Renal cortical epithelial cell (primary cell): Measurements from ENCODE around the gene MSANTD2. TPM values are rescaled to one million over a fixed set of nuclear protein-coding genes. Genes with fewer than 3 reads are reported as not detected.

Experiments used
- DNase-seq: peaks from one replicate; pipeline ENCODE4 v3.0.0-alpha.2; 2011; ENCODE audit warnings: low read depth
- total RNA-seq: library from RNA; depleted of rRNA; stranded (reverse); fragments of >200 nt; gene quantifications from 2 replicates; pipeline ENCODE4 v1.2.3, GENCODE V29; 2014

Gene MSANTD2
- total RNA-seq, 1 donor from 2014 or later: 10.8 TPM

DNA sequence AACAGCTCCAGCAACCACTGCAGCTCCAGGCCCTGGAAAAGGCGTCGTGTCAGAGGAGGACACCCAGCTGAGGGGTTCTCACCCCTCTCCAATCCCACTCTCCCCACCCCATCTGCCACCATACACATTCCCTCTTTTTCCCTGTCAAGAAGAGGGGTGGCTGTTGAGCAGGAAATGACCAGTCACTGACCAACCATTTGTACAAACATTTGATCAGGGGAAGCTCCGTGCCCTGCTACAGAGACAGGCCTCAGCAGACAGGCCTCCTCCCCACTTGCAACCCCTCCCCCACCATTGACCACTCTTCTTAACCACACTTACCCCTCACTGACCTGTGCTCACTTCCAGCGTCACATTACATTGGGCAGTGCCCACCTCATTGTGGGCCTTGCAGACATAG lies 45.9 kb downstream of the MSANTD2 start:
- DNase-seq: no peak

DNA sequence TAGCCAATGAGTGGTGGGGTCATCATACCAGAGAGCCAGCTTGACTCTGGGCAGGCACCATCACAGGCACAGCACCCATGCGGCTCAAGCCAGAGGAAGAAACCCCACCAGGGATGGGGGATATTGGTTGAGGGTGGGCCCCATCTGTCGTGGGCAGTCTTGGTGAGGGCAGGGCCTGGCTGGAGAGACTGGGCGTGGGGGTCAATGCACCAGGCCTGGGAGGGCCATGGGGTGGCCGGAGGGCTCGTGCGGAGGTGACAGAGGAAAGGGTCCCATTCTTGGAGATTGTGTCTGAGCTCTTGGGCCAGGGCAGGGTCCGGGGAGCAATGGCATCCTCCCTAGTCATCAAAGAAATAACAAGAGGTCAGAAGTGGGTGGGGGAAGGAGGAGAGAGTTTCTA lies 46.6 kb downstream of the MSANTD2 start:
- no peak for DNase-seq

DNA sequence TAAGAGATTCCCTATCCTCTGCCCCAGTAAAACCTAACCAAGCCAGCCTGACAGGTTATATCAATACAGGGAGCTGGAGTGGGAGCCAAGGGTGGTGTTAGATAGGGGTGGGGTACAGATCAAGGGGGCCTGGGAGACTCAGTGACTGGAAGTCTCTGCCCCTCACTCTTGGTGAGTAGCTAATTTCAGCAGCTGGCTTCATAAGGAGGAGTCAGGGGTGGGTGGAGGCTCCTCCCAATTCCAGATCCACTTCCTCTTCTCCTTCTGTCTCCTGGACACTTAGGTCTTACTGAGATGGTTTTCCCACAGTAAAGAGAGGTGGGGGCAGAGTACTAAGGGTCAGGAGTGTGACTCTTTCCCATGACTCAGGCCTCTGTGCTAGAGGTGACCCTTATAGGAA lies 47.0 kb downstream of the MSANTD2 start:
- DNase-seq: no peak

DNA sequence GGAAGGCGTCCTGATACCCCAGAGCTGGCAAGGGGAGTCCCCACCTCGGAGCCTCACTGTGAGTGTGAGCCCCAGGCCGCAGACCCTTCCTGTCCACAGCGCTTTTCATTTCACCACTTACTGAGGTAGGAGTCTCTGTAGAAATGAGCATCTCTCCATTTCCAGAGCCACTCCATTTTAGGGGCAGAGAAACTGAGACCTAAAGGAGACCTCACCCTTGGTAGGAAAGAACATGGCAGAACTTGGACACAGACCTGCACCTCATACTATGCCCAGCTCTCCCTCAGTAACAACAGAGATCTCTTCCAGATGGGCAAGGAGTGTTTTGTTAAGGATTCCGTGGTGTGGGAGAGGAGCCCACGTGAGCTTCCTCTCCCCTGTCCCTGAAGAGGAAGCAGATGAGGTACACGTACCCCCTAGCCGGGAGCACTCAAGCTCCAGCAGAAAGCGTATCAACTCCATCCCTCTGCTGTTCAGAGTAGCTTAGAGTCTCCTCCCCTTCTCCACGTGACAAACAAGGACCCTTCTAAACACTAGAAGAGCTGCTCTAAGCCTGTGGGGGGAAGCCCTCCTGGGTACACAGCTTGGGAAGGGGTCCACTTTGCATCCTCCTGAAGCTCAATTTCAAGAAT lies 47.6 kb downstream of the MSANTD2 start:
- no peak for DNase-seq

DNA sequence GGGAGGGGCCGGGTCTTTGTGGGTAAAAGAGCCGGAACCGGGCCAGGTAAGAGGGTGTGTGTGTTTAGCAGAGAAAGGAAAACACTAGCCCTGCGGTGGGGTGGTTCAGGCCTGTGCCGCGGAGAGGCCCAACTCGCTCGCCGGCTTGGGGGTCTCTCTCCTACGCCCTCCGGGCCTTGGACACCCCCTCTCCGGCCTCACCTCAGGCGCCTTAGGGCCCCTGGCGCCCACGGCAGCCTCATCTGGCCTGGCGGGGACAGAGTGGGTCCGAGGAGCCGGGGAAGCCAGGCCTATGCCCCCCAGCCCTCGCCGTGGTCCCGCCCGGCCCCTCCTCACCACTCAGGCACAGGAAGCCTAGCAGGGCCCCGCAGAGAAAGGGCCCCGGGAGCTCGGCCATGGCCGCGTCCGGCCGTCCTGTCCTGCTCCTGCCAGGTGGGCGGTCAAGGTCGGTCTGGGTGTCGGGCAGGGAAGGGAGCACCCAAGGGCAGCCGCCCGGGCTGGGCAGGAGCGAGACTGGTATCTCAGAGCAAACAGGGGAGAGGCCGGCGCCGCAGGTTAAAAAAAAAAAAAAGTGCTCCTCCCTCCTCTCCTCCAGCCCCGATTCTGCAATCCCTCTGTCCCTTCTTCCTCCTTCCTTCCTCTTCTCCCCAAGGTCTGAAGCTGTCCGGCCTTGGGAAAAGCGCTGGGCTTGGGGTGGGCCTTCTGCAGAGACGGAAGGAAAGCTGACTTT lies 48.3 kb downstream of the MSANTD2 start, which contains the start of gene VSIG2:
Gene VSIG2 (minus strand): TSS at position 515 of the 730 bp plus-strand sequence. CDS start 118 bp downstream, at position 397.
- no peak for DNase-seq

DNA sequence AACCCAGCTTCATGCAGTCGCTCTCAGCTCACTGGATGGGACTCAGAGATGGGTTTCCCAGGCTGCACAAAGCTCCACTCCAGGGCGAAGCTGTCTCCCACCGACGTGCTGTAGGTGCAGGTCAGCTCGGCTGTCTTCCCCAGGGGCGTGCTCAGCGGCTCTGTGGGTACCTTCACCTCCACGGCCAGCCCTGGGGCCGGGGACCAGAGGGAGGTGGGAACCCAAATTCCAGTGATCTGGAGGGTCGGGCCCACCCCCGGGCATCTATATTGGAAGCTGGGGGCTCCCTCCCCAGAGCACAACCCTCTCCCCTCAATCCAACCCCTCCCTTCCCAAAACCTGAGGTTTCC lies 48.8 kb downstream of the MSANTD2 start:
- no peak for DNase-seq

DNA sequence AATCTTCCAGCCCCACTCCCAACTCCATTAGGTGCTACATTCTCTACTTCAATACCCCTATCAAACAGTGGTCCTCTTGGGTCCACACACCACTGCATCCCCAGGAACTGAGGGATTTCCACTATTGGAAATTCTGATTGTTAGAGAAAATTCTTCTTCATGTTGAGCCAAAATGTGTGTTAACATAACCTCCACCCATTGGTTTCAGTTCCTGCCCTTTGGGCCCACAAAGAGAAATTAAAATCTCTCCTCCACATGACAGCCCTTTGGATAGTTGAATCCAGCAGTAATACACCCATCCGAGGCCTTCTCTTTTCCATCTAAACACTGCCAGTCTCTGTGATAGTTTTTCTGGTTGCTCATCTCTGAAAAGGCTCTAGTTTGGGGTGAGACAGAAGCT lies 50.3 kb downstream of the MSANTD2 start:
- no peak for DNase-seq

DNA sequence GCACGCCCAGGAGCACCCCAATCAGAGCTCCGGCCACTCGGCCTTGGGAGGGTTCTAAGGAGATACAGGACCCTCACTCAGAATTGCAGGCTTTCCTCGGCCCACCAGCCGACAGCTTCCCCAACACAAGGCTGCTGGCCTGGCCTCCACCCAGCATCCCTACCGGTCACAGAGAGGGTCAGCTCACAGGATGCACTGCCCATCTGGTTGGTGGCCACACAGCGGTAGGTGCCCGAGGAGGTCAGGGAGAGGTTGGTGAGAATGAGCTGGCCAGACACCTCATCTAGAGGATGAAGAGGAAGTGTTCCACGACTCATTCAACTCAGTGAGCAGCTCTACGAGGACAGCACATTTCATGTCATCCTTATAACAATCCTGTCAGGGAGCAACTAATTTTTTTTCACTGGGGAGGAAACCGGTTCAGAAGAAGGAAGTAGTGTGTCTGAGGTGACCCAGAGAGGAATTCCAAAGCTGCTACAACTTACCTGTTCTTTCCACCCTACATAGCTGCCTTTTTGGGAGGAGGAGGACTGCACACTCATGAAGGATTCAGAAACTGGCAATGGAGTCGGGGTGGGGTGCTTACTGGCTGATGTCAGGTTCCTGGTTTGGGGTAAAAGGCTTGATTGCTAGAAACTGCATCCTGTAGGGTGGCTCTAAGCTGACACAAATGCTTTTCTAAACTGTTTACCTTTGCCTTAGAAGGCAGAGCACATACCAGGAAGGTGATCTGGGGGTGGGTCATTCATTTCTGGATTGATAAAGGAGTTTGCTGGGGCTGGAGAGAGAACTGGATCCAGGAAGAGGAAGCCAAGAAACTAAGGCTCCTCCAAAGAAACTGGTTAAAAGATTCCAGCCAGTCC lies 51.5 kb downstream of the MSANTD2 start:
- DNase-seq: peak; percentile 32

DNA sequence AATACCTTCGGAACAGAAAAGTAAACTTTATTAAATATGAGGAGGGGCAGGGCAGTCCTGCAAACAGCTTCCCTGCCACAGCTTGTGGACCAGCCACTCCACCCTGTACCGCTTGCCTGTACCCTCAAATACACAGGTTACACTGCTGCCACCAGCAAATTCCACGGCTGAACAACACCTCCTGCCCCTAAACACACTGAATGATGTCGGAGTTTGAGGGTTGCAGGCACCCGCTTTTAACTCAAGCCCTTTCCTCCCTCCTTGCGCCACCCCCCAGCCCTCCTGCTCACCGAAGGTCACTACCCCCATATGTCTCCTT lies 52.1 kb downstream of the MSANTD2 start:
- no peak for DNase-seq

DNA sequence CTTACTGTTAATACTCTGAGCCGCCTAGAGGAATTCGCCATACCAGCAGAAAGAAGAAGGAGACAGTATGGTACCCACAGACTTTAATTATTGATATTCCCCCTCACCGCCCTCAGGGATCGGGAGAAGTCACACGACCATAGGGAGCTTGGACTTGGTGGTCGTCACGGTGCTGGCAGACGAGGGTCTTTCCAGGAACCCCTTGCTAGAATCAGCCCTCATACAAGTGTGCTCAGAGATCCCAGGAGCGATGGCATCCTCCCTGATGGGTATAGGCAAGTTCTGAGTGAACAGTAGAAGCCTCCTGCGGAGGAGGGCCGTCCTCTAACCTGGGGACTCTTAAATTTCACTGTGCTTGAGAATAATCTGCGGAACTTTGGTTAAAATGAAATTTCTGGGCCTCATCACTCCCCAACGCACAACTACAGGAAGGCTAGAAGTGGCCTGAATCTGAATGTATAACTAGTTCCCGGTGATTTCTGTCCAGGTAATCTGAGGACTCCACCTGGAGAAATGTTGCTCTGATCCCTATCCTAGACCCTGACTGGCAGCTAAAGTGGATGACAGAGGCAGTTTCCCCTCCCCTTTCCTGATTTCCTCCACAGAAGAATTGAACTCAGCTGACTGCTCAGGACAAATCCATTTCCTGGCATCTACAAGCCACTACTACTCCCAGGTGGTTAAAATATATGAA lies 52.7 kb downstream of the MSANTD2 start:
- no peak for DNase-seq

DNA sequence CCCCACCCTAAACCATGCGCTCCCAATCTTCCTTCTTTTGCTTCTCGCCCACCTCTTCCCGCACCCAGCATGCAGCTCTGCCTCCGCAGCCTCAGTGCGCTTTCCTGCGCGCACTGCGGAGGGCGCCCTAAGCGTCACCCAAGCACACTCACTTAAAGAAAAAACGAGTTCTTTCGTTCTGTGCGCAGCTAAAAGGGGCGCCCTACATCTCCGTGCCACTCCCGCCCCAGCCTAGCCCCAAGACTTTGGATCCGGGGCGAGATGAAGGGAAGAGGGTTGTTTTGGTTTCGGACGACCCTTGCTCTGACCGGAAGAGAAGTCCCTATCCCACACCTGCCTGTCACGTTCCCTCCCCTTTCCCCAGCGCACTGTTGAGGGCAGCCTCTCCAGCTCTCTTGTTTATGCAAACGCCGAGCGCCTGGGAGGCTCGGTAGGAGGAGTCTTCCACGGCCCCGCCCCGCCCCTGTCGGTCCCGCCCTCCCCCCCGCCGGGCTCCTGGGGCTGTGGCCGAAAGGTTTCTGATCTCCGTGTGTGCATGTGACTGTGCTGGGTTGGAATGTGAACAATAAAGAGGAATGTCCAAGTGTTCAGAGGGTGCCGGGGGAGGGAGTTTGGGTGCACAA lies 53.5 kb downstream of the MSANTD2 start:
- peak; percentile 88 for DNase-seq

DNA sequence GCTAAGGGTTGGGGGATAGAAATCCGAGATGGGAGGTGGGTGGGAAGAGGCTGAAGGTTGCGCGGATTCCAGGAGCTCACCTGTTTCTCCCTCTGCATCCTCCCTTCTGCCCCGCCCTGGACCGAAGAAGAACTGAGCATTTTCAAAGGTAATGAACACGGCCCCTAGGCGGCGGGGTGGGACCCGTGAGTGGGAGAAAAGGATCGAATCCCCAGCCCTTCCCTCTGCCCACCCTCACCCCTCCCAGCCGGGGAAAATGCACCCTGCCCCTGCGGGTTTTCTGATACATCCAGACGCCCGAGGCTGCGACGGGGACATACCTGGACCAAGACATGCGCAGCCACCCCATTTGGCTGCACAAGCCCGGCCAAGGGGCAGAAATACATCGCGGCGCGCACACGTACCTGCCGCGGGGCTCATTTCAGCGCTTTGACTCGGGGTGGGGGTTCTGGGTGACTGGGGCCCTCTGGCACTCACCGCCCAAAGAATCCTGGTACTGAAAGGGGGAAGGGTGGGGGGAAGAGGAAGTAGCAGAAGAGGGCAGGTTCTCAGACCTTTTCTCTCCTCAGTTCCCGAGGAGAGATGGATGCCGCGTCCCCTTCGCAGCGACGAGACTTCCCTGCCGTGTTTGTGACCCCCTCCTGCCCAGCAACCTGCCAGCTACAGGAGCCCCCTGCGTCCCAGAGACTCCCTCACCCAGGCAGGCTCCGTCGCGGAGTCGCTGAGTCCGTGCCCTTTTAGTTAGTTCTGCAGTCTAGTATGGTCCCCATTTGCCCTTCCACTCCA lies 54.2 kb downstream of the MSANTD2 start:
- DNase-seq: no peak

DNA sequence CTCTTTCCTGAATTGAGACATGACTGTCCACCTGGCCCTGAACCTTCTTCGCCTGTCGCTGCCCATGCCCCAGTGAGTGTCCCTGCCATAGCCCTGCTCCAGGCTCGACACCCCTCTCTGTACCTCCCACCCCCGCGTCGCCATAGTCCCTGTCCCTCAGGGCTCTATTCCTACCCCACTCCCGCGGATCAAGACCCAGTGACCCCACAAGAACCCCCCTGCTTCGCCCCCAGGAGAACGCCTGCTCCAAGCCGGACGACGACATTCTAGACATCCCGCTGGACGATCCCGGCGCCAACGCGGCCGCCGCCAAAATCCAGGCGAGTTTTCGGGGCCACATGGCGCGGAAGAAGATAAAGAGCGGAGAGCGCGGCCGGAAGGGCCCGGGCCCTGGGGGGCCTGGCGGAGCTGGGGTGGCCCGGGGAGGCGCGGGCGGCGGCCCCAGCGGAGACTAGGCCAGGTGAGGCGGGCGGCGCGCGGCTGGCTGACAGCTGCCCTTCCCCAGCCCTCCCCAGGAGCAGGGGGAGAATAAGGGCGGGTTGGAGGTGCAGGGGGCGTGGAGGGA lies 54.9 kb downstream of the MSANTD2 start:
- DNase-seq: no peak

DNA sequence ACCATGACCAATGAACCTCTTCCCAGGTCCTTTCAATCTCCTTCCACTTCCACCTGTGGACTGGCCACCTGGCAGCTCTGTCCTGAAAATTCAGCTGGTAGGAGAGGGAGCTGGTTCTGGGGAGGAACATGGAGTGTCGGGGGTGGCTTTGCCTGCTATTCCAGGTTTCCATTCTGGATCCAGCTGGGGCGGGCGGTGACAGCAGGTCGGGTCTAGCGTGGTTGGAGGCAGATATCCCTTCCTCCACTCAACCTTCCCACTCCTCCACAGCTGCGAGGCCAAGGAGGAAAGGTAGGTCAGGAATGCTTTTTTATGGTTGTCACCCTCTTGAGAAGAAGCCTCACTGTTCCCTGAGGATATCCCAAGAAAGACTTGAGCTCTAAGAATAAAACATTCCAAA lies 57.2 kb downstream of the MSANTD2 start:
- no peak for DNase-seq

DNA sequence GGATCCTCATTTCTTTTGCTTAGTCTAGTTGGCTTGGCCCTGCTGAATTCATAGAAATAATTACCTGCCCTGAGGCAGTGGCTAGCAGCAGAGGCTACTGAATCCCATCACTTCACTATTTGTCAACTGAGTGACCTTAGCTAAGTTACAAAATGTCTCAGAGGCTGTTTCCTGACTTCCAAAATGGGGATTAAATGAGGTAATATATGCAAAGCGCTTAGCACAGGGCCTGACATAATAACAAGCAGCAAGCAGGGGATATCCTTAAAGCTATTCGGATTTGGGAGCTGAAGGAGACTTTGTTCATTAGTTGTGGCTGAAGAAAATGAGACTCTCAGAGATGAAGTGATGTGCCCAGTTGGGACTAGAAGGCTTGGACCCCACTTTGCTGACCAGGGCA lies 57.7 kb downstream of the MSANTD2 start:
- DNase-seq: no peak

DNA sequence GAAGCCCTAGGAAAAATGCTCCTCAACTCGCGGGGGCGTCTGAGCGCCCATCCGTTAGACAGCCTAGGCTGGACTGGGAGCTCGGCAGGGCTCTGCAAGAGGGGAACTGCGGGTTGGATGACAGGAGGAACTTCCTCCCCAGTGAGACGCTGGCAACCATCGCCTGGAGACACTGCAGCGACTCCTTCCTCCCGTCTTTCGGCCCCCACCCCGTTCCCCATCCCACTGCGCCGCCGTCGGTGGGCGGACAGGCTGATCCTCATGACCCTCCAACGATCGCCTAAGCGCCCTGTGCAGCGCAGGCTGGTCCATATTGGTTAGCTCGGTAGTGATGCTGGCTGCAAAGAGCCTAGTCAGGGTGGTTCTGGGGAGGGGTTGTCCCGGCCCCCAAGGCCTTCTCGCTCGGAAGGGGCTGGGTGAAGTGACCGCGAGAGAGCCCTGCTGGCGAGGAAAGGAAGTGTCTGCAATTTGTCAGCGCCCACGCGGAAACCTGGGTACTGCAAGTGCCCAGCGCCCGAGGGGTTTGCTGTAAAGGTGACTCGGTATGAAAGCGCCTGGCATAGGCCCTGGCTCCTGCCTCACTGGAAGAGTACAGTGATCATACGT lies 59.8 kb downstream of the MSANTD2 start:
- peak; percentile 30 for DNase-seq

DNA sequence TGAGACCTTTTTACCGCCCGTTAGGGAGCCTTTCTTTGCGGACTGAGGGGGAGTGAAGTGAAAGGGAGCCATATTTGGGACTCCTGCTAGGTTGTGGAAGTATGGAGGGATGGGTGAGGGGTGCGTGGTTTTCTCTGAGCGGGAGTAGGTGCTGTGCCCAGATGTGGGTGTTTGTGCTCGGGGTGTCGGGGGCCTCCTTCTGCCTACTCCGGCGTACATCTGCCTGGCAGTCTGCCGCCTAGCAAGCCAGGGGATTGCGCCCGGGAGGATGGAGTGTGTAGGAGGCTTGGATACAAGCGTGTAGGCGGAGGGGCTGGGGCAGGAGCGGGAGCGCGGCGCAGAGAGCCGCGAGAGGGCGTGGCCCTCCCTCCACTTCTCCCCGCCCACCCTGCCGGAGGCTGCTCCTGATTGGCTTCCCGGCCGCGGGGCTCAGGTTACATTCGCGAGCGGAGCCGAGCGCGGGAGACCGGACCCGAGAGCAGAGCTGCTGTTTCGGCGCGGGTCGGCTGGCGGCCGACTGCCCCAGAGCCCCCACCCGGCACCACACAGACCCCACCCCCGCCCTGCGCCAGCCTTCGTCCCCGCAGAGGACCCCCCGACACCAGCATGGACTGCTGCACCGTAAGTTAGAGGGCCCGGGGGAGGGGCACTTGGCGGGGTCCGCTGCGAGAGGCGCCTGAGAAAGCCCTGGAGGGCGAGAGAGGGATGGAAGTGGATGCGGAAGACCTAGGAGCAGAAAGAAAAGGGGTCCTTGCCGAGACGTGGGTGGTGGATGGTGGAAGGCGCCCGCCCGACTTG lies 60.5 kb downstream of the MSANTD2 start, which contains the start of gene NRGN:
Gene NRGN (plus strand): TSS at position 464 of the 798 bp plus-strand sequence. CDS start 143 bp downstream, at position 607.
- DNase-seq: peak; percentile 69

DNA sequence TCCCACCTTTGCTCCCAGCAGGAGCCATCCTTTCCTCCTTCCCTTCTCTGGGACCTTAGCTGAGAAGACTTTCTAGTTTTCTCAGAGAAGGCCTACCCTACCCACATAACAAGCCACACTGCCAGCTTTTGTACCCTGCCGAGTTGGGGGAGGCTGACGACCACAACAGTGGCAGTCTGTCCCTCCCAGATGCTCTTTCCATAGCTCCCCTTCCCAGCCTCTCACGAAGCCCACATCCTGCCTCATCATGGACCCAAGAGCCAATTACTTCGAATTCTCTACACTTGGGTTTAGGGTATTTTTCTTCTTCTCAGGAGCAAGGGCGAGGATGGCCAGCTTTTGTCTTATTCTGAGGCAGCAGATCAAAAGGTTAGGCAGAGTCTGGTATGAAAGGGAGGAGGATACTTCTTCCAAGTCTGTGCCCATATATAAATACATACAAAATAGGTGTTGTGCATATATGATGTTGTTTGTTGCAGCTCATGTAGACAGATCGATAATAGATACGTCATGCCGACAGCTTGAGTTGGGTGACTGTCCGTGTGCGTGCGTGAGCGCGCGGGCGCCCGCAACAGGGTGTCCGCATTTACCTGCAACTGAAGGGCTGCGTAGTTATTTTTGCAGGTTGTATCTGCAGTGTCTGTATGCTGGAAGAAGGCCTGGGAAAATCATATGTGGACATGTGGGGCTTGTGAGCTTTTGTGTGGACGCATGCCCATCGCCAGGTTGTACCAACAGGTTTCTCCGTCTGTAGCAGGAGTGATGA lies 61.3 kb downstream of the MSANTD2 start:
- DNase-seq: no peak
